ENCODE measurements around the gene ZNF224. TPM values are rescaled to one million over a fixed set of nuclear protein-coding genes. Genes with fewer than 3 reads are reported as not detected.

Gene ZNF224
- total and polyA plus RNA-seq, 2 of the 13 experiments (the other 11 are each of a cell fraction or from before 2014, with no cell fraction given), result 13.0 to 16.1 TPM

GRCh38 chr19:44141191-44142058, 47.3 kb downstream of the ZNF224 start, which contains the start of gene ZNF234 (continued):
- no peak for TF ChIP-seq MLXIP (CRISPR knock-in tag; IDR thresholded peaks at IDR 0.05; ENCODE audit: borderline replicate concordance)
- peak; percentile 72 for TF ChIP-seq HDAC1 (CRISPR knock-in tag; IDR thresholded peaks at IDR 0.05)
- peak; percentile 96 for TF ChIP-seq GABPB1 (CRISPR knock-in tag; IDR thresholded peaks at IDR 0.05)
- TF ChIP-seq DNMT1 (CRISPR knock-in tag; IDR thresholded peaks at IDR 0.05), result no peak
- TF ChIP-seq ZNF883 (CRISPR knock-in tag; IDR thresholded peaks at IDR 0.05; ENCODE audit: not compliant biosample characterization), result peak; percentile 20
- TF ChIP-seq HIVEP1 (CRISPR knock-in tag; IDR thresholded peaks at IDR 0.05), result peak; percentile 34; the same call in 1 of the 2 replicates
- TF ChIP-seq ZNF17 (CRISPR knock-in tag; IDR thresholded peaks at IDR 0.05), result no peak
- TF ChIP-seq PHF5A (CRISPR knock-in tag; IDR thresholded peaks at IDR 0.05; ENCODE audit: low read depth, unreplicated experiment), result peak; percentile 36
- no peak; the same call in 1 of the 2 replicates for TF ChIP-seq ZNF329 (CRISPR knock-in tag; IDR thresholded peaks at IDR 0.05; ENCODE audit: low read depth)
- peak; percentile 44; the same call in 1 of the 2 replicates for TF ChIP-seq ESRRA (CRISPR knock-in tag; IDR thresholded peaks at IDR 0.05; ENCODE audit: low read depth)
- TF ChIP-seq PRDM10 (CRISPR knock-in tag; IDR thresholded peaks at IDR 0.05; ENCODE audit: low read depth), result peak; percentile 85
- TF ChIP-seq ZNF224 (CRISPR knock-in tag; IDR thresholded peaks at IDR 0.05), result 0 out of 2 replicates have a peak, but pooled peaks have one; percentile 24
- TF ChIP-seq POLR2A (IDR thresholded peaks at IDR 0.05; ENCODE audit: insufficient read depth in 1 of 2, low read depth in 2 of 2, low read length in 2 of 2), result peak; percentile 58 to 83; a peak in 3 of 4 replicates
- no peak for TF ChIP-seq SNAPC4 (CRISPR knock-in tag; IDR thresholded peaks at IDR 0.05)
- 0 out of 2 replicates have a peak, but pooled peaks have one; percentile 21 for TF ChIP-seq ZNF234 (CRISPR knock-in tag; conservative IDR thresholded peaks at IDR 0.05)
- peak; percentile 40 for TF ChIP-seq MAX (IDR thresholded peaks at IDR 0.05)
- TF ChIP-seq RFXAP (CRISPR knock-in tag; IDR thresholded peaks at IDR 0.05; ENCODE audit: borderline replicate concordance), result 0 out of 2 replicates have a peak, but pooled peaks have one; percentile 14

Measured in HepG2 (cell line).